T-helper 1 cell treated with Interleukin-12 subunit alpha and Interleukin-12 subunit beta and Interleukin-4 antibody, amounts not matched to agents 30 μg/mL and 1 μg/mL, for 36 hours (primary cell): ENCODE data around the gene DCANP1.

Experiments used
- H3K27ac Mint-ChIP-seq: one replicate; pipeline ENCODE4 v1.8.0; 2021; ENCODE audit warnings: mild to moderate bottlenecking, mixed read lengths
- H3K27me3 Mint-ChIP-seq: one replicate; pipeline ENCODE4 v1.8.0; 2021; ENCODE audit warnings: low read depth, mixed read lengths
- H3K36me3 Mint-ChIP-seq: one replicate; pipeline ENCODE4 v1.8.0; 2021; ENCODE audit warnings: low read depth, mixed read lengths
- H3K4me1 Mint-ChIP-seq: one replicate; pipeline ENCODE4 v1.8.0; 2021; ENCODE audit warnings: low read depth, mixed read lengths
- H3K4me3 Mint-ChIP-seq: one replicate; pipeline ENCODE4 v1.8.0; 2021; ENCODE audit warnings: mild to moderate bottlenecking, moderate library complexity, mixed read lengths
- H3K9me3 Mint-ChIP-seq: one replicate; pipeline ENCODE4 v1.8.0; 2021; ENCODE audit warnings: mixed read lengths

Gene DCANP1

GRCh38 chr5:135486131-135487036 is 39.2 kb upstream of the DCANP1 start:
- H3K27ac Mint-ChIP-seq, result no peak overlapping the region
- peaks cover 62% of the 10 kb centered on the region for H3K27me3 Mint-ChIP-seq

GRCh38 chr5:135484674-135485086 is 37.5 kb upstream of the DCANP1 start:
- H3K27me3 Mint-ChIP-seq, result peaks cover 46% of the 10 kb centered on the region
- peaks cover 2% of the 10 kb centered on the region for H3K4me1 Mint-ChIP-seq
- H3K4me3 Mint-ChIP-seq, result no peak overlapping the region
- H3K9me3 Mint-ChIP-seq, result no peaks in the 10 kb centered on the region
- H3K27ac Mint-ChIP-seq, result no peak overlapping the region
- H3K36me3 Mint-ChIP-seq, result no peaks in the 10 kb centered on the region

More at GRCh38 chr5:135486131-135487036, 39.2 kb upstream of the DCANP1 start:
- Mint-ChIP-seq H3K4me3 (no peak overlapping the region), H3K9me3 (no peaks in the 10 kb centered on the region), H3K36me3 (no peaks in the 10 kb centered on the region), H3K4me1 (peaks cover 2% of the 10 kb centered on the region)

- H3K4me1 Mint-ChIP-seq, result no peaks in the 10 kb centered on the region
- no peak overlapping the region for H3K4me3 Mint-ChIP-seq
- no peak overlapping the region for H3K27ac Mint-ChIP-seq
- no peaks in the 10 kb centered on the region for H3K9me3 Mint-ChIP-seq
- H3K36me3 Mint-ChIP-seq, result no peaks in the 10 kb centered on the region
- peaks cover 36% of the 10 kb centered on the region for H3K27me3 Mint-ChIP-seq
Measured at GRCh38 chr5:135483254-135483653, 36.1 kb upstream of the DCANP1 start.

- H3K36me3 Mint-ChIP-seq, result no peaks in the 10 kb centered on the region
- H3K27ac Mint-ChIP-seq, result no peak overlapping the region
- no peaks in the 10 kb centered on the region for H3K4me1 Mint-ChIP-seq
- no peak overlapping the region for H3K4me3 Mint-ChIP-seq
- no peaks in the 10 kb centered on the region for H3K9me3 Mint-ChIP-seq
- peaks cover 28% of the 10 kb centered on the region for H3K27me3 Mint-ChIP-seq
Measured at GRCh38 chr5:135482381-135482933, 35.3 kb upstream of the DCANP1 start.

GRCh38 chr5:135481909-135482311 is 34.8 kb upstream of the DCANP1 start:
- peaks cover 23% of the 10 kb centered on the region for H3K27me3 Mint-ChIP-seq
- H3K27ac Mint-ChIP-seq, result no peak overlapping the region

GRCh38 chr5:135481387-135481786 is 34.2 kb upstream of the DCANP1 start:
- no peaks in the 10 kb centered on the region for H3K9me3 Mint-ChIP-seq
- no peak overlapping the region for H3K4me3 Mint-ChIP-seq
- no peak overlapping the region for H3K27ac Mint-ChIP-seq
- H3K4me1 Mint-ChIP-seq, result no peaks in the 10 kb centered on the region
- H3K36me3 Mint-ChIP-seq, result no peaks in the 10 kb centered on the region
- peaks cover 17% of the 10 kb centered on the region for H3K27me3 Mint-ChIP-seq

More at GRCh38 chr5:135481909-135482311, 34.8 kb upstream of the DCANP1 start:
- Mint-ChIP-seq H3K36me3 (no peaks in the 10 kb centered on the region), H3K4me1 (no peaks in the 10 kb centered on the region), H3K4me3 (no peak overlapping the region), H3K9me3 (no peaks in the 10 kb centered on the region)

- no peaks in the 10 kb centered on the region for H3K36me3 Mint-ChIP-seq
- H3K4me1 Mint-ChIP-seq, result no peaks in the 10 kb centered on the region
- peaks cover 9% of the 10 kb centered on the region for H3K27me3 Mint-ChIP-seq
- H3K27ac Mint-ChIP-seq, result no peak overlapping the region
- H3K4me3 Mint-ChIP-seq, result no peak overlapping the region
- no peaks in the 10 kb centered on the region for H3K9me3 Mint-ChIP-seq
Measured at GRCh38 chr5:135480511-135480910, 33.4 kb upstream of the DCANP1 start.

- H3K4me3 Mint-ChIP-seq, result no peak overlapping the region
- peaks cover 6% of the 10 kb centered on the region for H3K27me3 Mint-ChIP-seq
- no peaks in the 10 kb centered on the region for H3K36me3 Mint-ChIP-seq
- no peaks in the 10 kb centered on the region for H3K9me3 Mint-ChIP-seq
- no peaks in the 10 kb centered on the region for H3K4me1 Mint-ChIP-seq
- no peak overlapping the region for H3K27ac Mint-ChIP-seq
Measured at GRCh38 chr5:135478938-135479337, 31.8 kb upstream of the DCANP1 start.

- H3K27ac Mint-ChIP-seq, result no peak overlapping the region
- no peak overlapping the region for H3K4me3 Mint-ChIP-seq
- peaks cover 11% of the 10 kb centered on the region for H3K27me3 Mint-ChIP-seq
- no peaks in the 10 kb centered on the region for H3K4me1 Mint-ChIP-seq
- H3K36me3 Mint-ChIP-seq, result no peaks in the 10 kb centered on the region
- H3K9me3 Mint-ChIP-seq, result no peaks in the 10 kb centered on the region
Measured at GRCh38 chr5:135477613-135478066, 30.5 kb upstream of the DCANP1 start.

- Mint-ChIP-seq H3K4me1 (no peaks in the 10 kb centered on the region), H3K36me3 (no peaks in the 10 kb centered on the region), H3K4me3 (no peak overlapping the region), H3K9me3 (no peaks in the 10 kb centered on the region), H3K27me3 (peaks cover 15% of the 10 kb centered on the region), H3K27ac (no peak overlapping the region)
Measured at GRCh38 chr5:135476615-135477581, 29.8 kb upstream of the DCANP1 start.

- Mint-ChIP-seq H3K4me1 (no peaks in the 10 kb centered on the region), H3K9me3 (no peaks in the 10 kb centered on the region), H3K4me3 (no peak overlapping the region), H3K36me3 (no peaks in the 10 kb centered on the region), H3K27me3 (peaks cover 31% of the 10 kb centered on the region), H3K27ac (no peak overlapping the region)
Measured at GRCh38 chr5:135473956-135474670, 27.0 kb upstream of the DCANP1 start.

- Mint-ChIP-seq H3K36me3 (no peaks in the 10 kb centered on the region), H3K4me1 (no peaks in the 10 kb centered on the region), H3K27me3 (peaks cover 45% of the 10 kb centered on the region), H3K4me3 (no peak overlapping the region), H3K27ac (no peak overlapping the region), H3K9me3 (no peaks in the 10 kb centered on the region)
Measured at GRCh38 chr5:135472141-135472540, 25.0 kb upstream of the DCANP1 start.

- H3K27ac Mint-ChIP-seq, result no peak overlapping the region
- H3K4me3 Mint-ChIP-seq, result no peak overlapping the region
- peaks cover 46% of the 10 kb centered on the region for H3K27me3 Mint-ChIP-seq
- H3K4me1 Mint-ChIP-seq, result no peaks in the 10 kb centered on the region
- no peaks in the 10 kb centered on the region for H3K9me3 Mint-ChIP-seq
- H3K36me3 Mint-ChIP-seq, result no peaks in the 10 kb centered on the region
Measured at GRCh38 chr5:135471726-135472125, 24.6 kb upstream of the DCANP1 start.

- peaks cover 58% of the 10 kb centered on the region for H3K27me3 Mint-ChIP-seq
- peaks cover 6% of the 10 kb centered on the region for H3K4me1 Mint-ChIP-seq
- no peak overlapping the region for H3K27ac Mint-ChIP-seq
- H3K36me3 Mint-ChIP-seq, result no peaks in the 10 kb centered on the region
- no peaks in the 10 kb centered on the region for H3K9me3 Mint-ChIP-seq
- no peak overlapping the region for H3K4me3 Mint-ChIP-seq
Measured at GRCh38 chr5:135469911-135470310, 22.8 kb upstream of the DCANP1 start.
